ENCODE data around the gene POLRMT. TPM values are rescaled to one million over a fixed set of nuclear protein-coding genes. Genes with fewer than 3 reads are reported as not detected.
A peak's percentile ranks its signal among the peaks of the same experiment; 100 is the strongest.

Gene POLRMT
- total RNA-seq, 1 donor, result 25.5 TPM

- peak; percentile 99 for DNase-seq (ENCODE audit: low read depth)
- peak within 1 kb of the TSS; percentile 97 for H3K4me3 ChIP-seq (ENCODE audit: low read depth, low read length)
- TF ChIP-seq CTCF (IDR thresholded peaks at IDR 0.05; ENCODE audit: insufficient read depth, low read depth, low read length), result no peak
These were observed 61.1 kb downstream of the POLRMT start, which contains the start of gene BSG for GRCh38 chr19:572140-572742. TSS of gene BSG (plus strand) at chr19:572596. CDS start at chr19:572635, 39 bp downstream.

DNA sequence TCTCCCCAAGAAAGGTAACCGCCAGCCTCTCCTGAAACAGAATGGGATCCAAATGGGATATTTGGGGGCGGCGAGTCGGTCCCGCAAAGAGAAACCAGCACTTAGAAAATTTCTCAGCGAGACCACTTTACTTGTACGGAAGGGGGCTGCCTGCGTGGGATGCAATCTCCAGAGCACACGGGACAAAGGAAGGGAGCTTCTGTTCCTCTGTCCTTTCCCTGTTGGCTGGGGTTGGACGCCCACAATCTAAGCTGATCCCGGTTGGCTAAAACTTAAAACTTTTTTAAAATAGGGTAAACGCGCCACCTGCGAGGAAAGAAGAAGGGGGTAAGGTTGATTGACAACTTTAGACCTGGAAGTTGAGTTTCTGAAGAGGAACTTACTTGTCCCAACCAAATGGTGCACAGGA, 61.8 kb downstream of the POLRMT start:
- peak; percentile 63 for DNase-seq (ENCODE audit: low read depth)
- TF ChIP-seq CTCF (IDR thresholded peaks at IDR 0.05; ENCODE audit: insufficient read depth, low read depth, low read length), result no peak
- H3K4me3 ChIP-seq (ENCODE audit: low read depth, low read length), result peak overlapping the region; percentile 52

DNA sequence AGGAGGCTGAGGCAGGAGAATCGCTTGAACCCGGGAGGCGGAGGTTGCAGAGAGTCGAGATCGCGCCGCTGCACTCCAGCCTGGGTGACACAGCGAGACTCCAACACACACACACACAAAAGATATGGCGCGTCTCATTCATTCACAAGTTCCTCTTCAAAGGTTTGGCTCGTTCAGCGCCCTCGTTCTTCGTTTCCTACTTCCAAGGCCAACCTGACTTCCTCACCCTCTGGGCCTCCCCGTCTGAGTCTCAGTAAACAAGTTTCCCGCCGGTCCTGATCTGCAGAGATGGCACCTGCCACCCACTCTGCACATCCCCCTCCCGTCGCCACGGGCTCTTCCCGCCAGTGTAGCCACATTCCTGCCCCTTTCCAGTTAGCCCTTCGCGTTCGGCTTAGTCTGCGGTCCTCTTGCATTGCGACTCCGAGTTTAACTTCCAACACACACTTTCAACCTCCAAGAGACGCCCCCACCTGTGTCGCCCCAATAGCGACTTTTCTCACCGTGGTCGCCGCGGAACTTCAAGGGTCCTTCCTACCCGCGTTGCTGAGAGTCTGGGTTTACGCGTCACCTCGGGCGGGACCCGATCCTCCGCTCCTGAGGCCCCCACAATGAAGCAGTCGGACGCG, 62.3 kb downstream of the POLRMT start:
- H3K4me3 ChIP-seq (ENCODE audit: low read depth, low read length), result peak overlapping the region; percentile 52
- peak; percentile 39 for DNase-seq (ENCODE audit: low read depth)
- TF ChIP-seq CTCF (IDR thresholded peaks at IDR 0.05; ENCODE audit: insufficient read depth, low read depth, low read length), result no peak

- no peak overlapping the region for H3K4me3 ChIP-seq (ENCODE audit: low read depth, low read length)
- no peak for TF ChIP-seq CTCF (IDR thresholded peaks at IDR 0.05; ENCODE audit: insufficient read depth, low read depth, low read length)
- DNase-seq (ENCODE audit: low read depth), result no peak
These were observed 63.1 kb downstream of the POLRMT start for GRCh38 chr19:570251-570686.

- TF ChIP-seq CTCF (IDR thresholded peaks at IDR 0.05; ENCODE audit: insufficient read depth, low read depth, low read length), result no peak
- peak overlapping the region; percentile 48 for H3K4me3 ChIP-seq (ENCODE audit: low read depth, low read length)
- DNase-seq (ENCODE audit: low read depth), result peak; percentile 87
These were observed 65.9 kb downstream of the POLRMT start for GRCh38 chr19:567296-567900.

Other genes starting within 250 kb of the POLRMT start
- not detected in 2 replicates for gene C2CD4C, start 224.4 kb downstream of the POLRMT start, total RNA-seq
- 0.32 and 0.43 TPM in 2 replicates for gene SHC2, start 172.5 kb downstream of the POLRMT start, total RNA-seq
- under 0.01 TPM in 2 replicates for gene MADCAM1, start 137.1 kb downstream of the POLRMT start, total RNA-seq
- gene TPGS1, start 126.0 kb downstream of the POLRMT start, total RNA-seq, result 16.8 and 29.3 TPM in 2 replicates
- gene CDC34, start 101.8 kb downstream of the POLRMT start, total RNA-seq, result 52.2 and 53.1 TPM in 2 replicates
- 0.32 and 0.43 TPM in 2 replicates for gene GZMM, start 89.5 kb downstream of the POLRMT start, total RNA-seq
- 191 and 207 TPM in 2 replicates for gene BSG, start 60.9 kb downstream of the POLRMT start, total RNA-seq
- 0.32 and 0.86 TPM in 2 replicates for gene HCN2, start 43.7 kb downstream of the POLRMT start, total RNA-seq
- gene FGF22, start 6.3 kb upstream of the POLRMT start, total RNA-seq, result not detected in 2 replicates
- 30.7 and 50.3 TPM in 2 replicates for gene RNF126, start 29.7 kb upstream of the POLRMT start, total RNA-seq
- 49.2 and 83.1 TPM in 2 replicates for gene FSTL3, start 42.9 kb upstream of the POLRMT start, total RNA-seq
- gene PRSS57, start 61.9 kb upstream of the POLRMT start, total RNA-seq, result not detected in 2 replicates
- 0.32 and 1.7 TPM in 2 replicates for gene PALM, start 75.4 kb upstream of the POLRMT start, total RNA-seq
- under 0.01 and 0.43 TPM in 2 replicates for gene MISP, start 117.6 kb upstream of the POLRMT start, total RNA-seq
- gene PTBP1, start 163.9 kb upstream of the POLRMT start, total RNA-seq, result 117 and 129 TPM in 2 replicates
- gene PLPPR3, start 188.4 kb upstream of the POLRMT start, total RNA-seq, result under 0.01 and 0.86 TPM in 2 replicates
- gene AZU1, start 194.3 kb upstream of the POLRMT start, total RNA-seq, result not detected in 2 replicates
- not detected in 2 replicates for gene PRTN3, start 207.5 kb upstream of the POLRMT start, total RNA-seq
- not detected in 2 replicates for gene ELANE, start 218.8 kb upstream of the POLRMT start, total RNA-seq
- gene CFD, start 226.1 kb upstream of the POLRMT start, total RNA-seq, result 3.9 TPM in 2 replicates

All from fibroblast of villous mesenchyme (primary cell).